Stimulated activated CD8-positive, alpha-beta memory T cell treated with anti-CD3 and anti-CD28 coated beads, Interleukin-15, amount 100 ng/mL, for 4 hours (primary cell): ENCODE results near the gene CENPX.

Experiments used
- DNase-seq, 2 donors: peaks; one replicate each; pipeline ENCODE4 v3.0.0-alpha.2; 2020; ENCODE audit warnings: low read depth in 2 of 2

Gene CENPX

GRCh38 chr17:82055023-82055964, 32.6 kb upstream of the CENPX start:
- DNase-seq = no peak

GRCh38 chr17:82054351-82055022, 31.8 kb upstream of the CENPX start:
- no peak for DNase-seq

GRCh38 chr17:82053556-82054263, 31.0 kb upstream of the CENPX start:
- no peak for DNase-seq

- DNase-seq = no peak
These were observed 30.5 kb upstream of the CENPX start for GRCh38 chr17:82053130-82053529.

GRCh38 chr17:82052638-82053059, 30.0 kb upstream of the CENPX start:
- DNase-seq = no peak

GRCh38 chr17:82051776-82052637, 29.3 kb upstream of the CENPX start, which contains the start of the genes GPS1 and RFNG:
Gene GPS1 (plus strand): TSS chr17:82051898. CDS start chr17:82051932, 34 bp downstream.
Gene RFNG (minus strand): TSS chr17:82051811. CDS start chr17:82051766, 45 bp downstream.
- peak; percentile 61 to 65 for DNase-seq

- DNase-seq = no peak
These were observed 28.3 kb upstream of the CENPX start for GRCh38 chr17:82050761-82051641.

- no peak for DNase-seq
These were observed 27.6 kb upstream of the CENPX start for GRCh38 chr17:82050152-82050760.

GRCh38 chr17:82049521-82049971, 26.9 kb upstream of the CENPX start:
- DNase-seq = no peak

GRCh38 chr17:82049106-82049505, 26.4 kb upstream of the CENPX start:
- no peak for DNase-seq

GRCh38 chr17:82048571-82048971, 25.9 kb upstream of the CENPX start:
- no peak for DNase-seq

- DNase-seq = no peak
These were observed 25.4 kb upstream of the CENPX start for GRCh38 chr17:82047914-82048570.

GRCh38 chr17:82047379-82047778, 24.7 kb upstream of the CENPX start:
- DNase-seq = no peak

- DNase-seq = no peak
These were observed 24.2 kb upstream of the CENPX start for GRCh38 chr17:82046903-82047302.

GRCh38 chr17:82045936-82046484, 23.3 kb upstream of the CENPX start:
- no peak for DNase-seq

- no peak for DNase-seq
These were observed 20.8 kb upstream of the CENPX start for GRCh38 chr17:82043507-82043906.

- no peak for DNase-seq
These were observed 20.0 kb upstream of the CENPX start for GRCh38 chr17:82042649-82043048.

GRCh38 chr17:82041144-82041814, 18.6 kb upstream of the CENPX start:
- DNase-seq = no peak
